GM23248 (cell line): Measurements from ENCODE around the gene ADK.

Source experiments
- EZH2 ChIP-seq: fragments of 200-600 bp; sonication (generic); IDR thresholded peaks from 2 replicates; pipeline ENCODE4 v1.6.1; 2018; ENCODE audit warnings: antibody characterized with exemption, mild to moderate bottlenecking; ENCODE audit not compliant: insufficient read depth, poor library complexity, severe bottlenecking
- EZH2phosphoT487 ChIP-seq: fragments of 200-600 bp; sonication (generic); IDR thresholded peaks from 2 replicates; pipeline ENCODE4 v1.6.1; 2018; ENCODE audit warnings: antibody characterized with exemption, moderate library complexity, mild to moderate bottlenecking, low read depth; ENCODE audit not compliant: insufficient read depth

GRCh38 chr10:74167443-74167842, 16.4 kb downstream of the ADK start:
- TF ChIP-seq EZH2: no peak
- no peak for TF ChIP-seq EZH2phosphoT487
